HG03378 (cell line): ENCODE data around the gene HNRNPA3.
"Not testable (repeated sequence)": the region's sequence is repeated elsewhere in the genome, so short reads cannot be mapped to it uniquely, and the experiment has no call there.

Experiments used
- ATAC-seq: cut with Tn5 transposase; IDR thresholded peaks from one replicate; pipeline ENCODE4 v1.9.1; 2021; ENCODE audit warnings: mild to moderate bottlenecking, moderate library complexity; ENCODE audit not compliant: unreplicated experiment

The HNRNPA3 gene

DNA sequence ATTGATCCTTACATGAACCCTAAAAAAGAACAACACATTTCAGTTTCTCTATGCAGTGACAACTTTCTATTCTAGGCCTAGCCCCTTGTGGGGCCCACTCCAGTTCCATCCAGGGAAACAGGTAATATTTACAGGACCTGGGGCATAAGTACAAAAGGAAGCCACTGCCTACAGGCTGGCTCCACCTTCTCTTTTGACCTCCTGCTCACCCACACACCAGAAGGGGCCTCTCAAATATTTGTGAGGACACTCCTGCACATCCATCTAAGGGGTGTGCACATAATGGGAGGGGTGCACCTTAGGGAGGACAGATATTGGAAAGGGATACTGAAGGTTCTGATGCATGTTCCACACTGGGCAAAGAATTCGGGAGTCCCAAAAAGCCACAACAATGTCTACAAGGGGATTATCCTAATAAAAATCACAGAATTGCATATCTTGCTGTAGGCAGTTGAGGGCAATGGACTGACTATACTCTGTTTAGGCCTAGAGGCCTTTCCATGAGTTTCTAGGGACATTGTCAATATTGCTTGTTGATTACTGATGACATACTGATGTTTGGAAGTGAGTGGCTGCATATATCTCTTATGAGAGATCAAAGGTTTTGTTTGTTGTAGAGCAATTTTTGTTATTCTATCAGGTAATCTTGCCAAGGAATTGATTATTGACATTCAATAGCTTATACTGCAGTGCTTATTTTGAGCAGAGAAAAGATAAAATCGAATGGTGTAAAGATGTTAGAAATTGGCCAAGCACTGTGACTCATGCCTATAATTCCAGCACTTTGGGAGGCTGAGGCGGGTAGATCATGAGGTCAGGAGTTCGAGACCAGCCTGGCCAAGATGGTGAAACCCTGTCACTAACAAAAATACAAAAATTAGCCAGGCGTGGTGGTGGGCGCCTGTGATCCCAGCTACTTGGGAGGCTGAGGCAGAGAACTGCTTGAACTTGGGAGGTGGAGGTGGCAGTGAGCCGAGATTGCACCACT lies 23.8 kb upstream of the HNRNPA3 start:
- ATAC-seq: no peak

DNA sequence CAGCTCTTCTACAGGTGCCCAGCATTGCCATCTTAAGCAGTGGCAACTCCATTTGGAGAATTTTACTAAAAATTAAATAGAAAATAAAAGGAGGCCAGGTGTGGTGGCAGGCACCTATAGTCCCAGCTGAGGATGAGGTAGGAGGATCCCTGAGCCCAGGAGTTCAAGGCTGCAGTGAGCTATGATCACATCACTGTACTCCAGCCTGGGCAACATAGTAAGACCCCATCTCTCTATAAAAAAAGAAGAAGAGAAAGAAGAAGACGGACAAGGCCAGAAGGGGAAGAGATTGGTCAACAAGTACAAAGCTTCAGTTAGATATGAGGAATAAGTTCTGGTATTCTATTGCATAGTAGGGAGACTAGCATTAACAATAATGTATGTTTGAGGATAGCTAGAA lies 21.7 kb upstream of the HNRNPA3 start:
- no peak for ATAC-seq

DNA sequence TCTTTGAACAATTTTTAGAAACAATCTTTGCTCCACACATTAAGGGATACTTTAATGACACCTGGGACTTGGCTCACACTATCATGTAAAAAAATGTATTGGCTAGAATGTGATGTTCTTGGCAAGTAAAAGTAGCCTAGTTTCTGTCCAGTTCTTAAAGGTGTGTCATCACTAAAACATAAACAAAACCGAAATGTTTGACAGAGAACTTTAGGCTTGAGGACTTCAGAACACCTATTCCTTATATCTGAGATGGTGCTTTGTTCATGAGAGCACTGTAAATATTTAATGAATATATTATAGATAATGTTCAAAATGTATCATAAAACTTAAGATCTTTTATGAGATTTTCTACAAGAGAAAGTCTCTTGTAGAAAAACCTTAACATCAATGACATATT lies 19.8 kb upstream of the HNRNPA3 start:
- no peak for ATAC-seq

DNA sequence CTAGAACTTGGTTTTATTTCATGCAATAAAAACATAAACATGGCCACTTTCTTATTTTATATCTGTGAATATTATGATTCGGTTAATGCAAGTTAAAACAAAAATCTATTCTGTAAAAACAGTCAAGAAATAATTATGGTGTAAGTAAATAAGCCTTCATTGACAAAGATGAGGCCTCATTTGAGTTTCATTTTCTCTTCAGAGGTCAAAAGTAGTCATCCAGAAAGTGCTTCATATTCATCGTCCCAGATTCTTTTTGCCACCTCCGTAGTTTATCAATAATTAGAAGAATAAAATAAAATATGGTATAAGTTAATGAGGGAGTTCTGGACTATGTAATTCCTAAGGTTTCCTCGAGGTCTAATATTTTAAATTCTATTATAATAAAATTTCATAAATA lies 19.4 kb upstream of the HNRNPA3 start:
- ATAC-seq: no peak

DNA sequence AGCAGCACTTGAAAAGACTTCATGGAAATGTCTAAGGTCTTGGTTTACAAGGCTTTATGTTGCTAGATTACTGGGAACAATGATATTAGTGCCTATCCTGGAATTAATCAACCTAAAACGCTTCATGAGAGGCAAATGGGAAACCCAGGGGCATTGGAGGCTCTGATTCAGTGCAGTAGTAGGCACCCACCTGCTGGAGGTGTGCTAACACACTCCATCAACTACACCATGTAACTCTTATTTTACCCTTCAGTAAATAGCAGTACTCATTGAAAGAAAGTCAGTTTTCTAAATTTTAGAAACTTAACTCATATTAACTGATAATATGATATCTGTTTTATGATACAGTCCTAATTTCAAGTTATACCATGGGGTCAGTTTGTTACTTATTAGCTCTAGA lies 17.4 kb upstream of the HNRNPA3 start:
- ATAC-seq: no peak

DNA sequence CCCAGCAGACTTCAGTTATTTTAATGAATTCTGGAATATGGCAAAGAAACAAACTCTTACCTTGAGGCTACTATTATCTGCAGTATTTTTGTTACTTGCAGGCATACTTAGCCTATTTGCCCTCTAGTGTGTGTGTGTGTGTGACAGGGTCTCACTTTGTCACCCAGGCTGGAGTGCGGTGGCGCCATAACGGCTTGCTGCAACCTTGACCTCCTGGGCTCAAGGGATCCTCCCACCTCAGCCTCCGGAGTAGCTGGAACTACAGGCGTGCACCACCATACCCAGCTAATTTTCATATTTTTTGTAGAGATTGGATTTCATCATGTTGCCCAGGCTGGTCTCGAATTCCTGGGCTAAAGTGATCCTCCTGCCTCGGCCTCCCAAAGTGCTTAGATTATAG lies 12.2 kb upstream of the HNRNPA3 start:
- ATAC-seq: not testable (repeated sequence)

DNA sequence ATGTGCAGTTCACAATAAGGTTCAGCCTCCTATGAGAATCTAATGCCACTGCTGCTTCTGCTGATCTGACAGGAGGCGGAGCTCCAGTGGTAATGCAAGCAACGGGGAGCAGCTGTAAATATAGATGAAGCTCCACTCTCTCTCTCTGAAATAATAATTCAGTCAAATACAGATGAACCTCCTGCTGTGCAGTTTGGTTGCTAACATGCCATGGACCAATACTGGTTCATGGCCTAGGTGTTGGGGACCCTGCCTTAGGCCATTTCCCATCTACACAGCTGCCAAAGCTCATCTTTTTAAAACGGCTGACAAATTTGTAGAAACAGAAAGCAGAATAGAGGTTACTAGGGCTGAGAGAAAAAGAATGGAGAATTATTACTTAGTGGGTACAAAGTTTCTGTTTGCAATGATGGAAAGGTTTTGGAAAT lies 10.7 kb upstream of the HNRNPA3 start:
- no peak for ATAC-seq

DNA sequence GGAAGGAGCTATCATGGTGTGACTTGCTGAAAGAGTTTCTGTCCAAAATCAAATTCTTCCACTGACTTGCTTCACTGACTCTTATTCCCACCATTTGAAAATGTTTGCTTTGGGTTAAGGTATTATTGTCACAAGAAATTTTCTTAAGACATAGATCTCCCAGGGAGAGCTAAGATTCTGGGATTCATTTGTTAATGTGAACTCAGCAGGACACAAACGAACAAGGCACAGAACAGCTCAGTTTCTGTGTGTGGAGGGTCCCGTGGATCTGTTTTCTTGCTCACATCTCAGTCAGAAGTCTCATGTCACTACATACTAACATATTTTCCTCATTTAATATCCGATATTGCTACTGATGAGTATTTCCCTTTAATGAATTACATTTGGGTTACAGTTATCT lies 8.2 kb upstream of the HNRNPA3 start:
- no peak for ATAC-seq

DNA sequence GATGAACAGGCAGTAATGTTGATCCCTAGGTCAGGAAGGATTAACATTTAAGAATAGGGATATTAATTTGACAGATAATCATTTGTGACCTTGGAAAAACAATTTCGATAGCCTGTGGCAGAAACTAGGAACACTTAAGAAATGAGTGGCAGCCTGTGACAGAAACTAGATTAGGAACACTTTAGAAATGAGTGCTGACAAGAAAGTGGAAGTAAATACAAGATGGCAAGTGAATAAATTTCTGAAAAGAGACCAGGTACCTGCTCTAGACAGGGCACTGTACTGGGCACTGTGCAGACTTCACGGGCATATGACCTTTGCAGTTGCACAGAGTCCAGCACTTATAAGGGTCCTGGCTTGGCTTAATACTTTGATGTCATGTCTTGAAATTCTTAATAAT lies 5.5 kb upstream of the HNRNPA3 start:
- peak; percentile 70 for ATAC-seq

DNA sequence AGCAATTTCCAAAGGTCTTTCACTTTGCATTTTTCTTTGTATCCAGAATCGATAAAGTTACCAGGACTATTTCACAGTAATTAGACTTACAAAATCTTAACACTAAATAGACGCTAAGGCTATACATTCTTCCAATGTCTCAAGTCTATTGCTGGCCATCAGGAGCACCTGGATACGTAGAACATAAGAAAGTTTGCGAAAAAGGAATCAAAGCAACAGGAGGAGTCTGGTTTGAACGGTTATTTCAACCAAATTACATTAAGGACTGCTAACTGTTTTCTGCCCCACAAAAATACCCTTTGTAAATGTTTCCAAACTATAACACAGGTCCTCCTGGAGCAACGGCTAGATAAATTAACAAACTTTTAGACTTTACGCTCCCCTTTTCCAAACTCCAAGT lies 1.4 kb upstream of the HNRNPA3 start:
- no peak for ATAC-seq

DNA sequence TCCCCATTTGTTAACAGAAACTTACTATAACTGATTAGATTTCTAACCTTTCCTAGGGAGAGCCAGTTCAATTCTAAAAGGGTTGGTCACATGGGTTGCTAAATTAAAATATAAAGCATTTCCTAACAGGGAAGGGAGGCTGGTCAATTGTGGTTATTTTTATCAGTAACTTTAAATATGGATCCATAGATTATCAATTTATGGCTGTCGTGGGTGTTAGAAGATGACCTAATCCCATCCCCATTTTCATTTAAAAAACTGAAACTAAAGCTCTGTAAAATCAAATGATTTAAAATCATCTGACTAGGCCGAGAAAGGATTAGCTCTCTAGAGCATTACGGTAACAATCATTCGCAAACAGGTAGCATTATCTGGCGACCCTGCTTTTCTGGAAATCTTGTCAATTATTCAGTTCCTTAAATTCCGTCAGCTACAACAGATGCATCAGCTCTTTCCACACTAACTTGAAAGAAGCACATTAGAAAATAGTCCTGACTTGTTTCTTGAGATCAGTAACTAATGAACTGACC lies 953 bp upstream of the HNRNPA3 start:
- ATAC-seq: no peak

DNA sequence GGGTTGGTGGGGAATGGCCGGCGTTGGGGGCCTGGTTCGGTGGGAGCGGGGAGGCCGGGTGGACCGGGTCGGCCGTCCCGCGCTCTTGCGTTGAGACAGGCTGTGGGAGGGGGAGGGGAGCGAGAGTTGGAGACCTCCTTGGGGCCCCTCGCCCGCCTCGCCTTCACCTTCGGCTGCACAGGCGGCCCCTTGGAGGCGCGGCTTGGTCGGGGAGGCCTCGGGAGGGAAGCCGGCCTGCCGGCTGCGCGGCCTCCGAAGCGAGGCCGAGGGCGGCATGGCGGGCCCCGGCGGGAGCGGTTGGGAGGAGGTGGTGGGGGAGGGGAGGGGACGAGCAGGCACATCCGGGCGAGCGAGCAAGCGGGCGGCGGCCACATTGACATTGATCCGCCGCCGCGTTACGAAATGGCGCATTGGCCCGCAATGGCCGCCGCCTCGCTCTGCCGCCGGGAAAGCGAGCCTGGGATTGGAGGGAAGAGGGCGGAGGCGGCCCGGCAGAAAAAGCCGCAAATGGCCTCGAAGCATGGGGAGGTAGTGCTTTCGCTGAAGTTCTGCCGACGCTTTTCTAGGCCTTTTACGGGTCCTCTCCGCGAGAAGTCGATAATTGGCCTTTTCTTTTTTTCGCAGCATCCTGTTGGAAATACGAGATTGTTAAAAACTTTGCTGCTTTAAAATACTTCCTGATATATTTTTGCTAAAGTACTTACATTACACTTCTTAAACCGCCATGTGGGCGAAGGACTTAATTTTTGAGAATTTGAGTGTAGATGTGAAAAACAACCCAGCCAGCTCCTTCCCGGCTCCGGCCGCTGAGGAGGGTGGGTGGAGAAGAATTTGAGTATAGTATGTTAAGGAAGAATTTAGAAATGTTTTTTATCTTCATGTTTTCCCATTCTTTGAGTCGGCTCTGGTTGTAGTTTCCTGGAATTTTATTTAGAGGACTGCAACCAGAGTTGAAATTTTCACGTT lies 580 bp downstream of the HNRNPA3 start:
- peak; percentile 36 for ATAC-seq

DNA sequence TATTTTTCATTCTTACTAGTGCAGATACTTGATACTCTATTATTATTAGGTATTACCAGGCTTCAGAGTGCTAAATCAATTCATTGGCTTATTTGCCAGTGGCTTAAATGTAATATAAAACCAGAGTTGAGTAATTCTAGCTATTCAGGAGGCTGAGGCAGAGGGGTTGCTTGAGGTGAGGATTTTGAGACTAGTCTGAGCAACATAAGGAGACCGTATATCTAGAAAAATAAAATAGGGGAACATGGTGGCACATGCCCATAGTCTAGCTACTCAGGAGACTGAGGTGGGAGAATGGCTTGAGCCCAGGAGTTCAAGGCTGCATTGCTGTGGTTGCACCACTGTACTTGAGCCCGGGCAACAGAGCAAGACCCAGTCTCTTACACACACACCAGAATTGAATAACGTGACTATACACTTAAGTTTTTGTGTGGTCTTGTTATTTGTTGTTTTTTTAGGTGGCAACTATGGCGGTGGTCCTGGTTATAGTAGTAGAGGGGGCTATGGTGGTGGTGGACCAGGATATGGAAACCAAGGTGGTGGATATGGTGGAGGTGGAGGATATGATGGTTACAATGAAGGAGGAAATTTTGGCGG lies 4.8 kb downstream of the HNRNPA3 start:
- ATAC-seq: no peak

DNA sequence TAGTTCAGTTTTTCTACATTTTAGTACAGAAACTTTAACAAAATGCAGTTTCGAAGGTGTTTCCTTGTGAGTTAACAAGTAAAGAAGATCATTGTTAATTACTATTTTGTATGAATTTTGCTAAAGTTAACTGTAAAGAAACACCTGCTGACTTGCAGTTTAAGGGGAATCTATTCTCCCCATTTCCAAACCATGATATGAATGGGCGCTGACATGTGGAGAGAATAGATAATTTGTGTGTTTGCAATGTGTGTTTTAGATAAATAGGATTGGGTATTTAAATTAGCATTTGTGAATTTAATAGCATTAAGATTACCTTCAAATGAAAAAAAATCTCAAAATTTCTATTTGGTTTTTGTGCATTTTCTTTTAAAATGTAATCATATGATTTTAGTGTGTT lies 7.2 kb downstream of the HNRNPA3 start:
- not testable (repeated sequence) for ATAC-seq

DNA sequence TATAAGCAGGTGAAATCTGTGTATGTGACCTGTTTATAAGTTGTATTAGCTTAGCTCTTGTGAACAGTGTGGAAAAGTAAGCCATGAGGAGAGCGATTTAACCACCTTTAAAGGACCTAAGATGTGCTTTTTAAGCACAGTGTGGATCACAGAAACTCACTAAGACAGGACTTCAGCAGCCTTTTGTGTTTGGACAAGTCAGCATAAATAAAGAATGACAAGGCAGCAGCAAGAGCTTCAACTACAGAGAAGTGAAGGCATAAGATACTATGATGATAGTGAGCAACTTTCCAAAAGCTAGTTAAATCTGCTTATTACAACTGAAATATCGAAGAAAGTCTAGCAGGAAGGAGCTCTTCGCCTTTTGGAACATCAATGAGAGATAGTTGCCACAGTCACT lies 8.9 kb downstream of the HNRNPA3 start:
- ATAC-seq: no peak

DNA sequence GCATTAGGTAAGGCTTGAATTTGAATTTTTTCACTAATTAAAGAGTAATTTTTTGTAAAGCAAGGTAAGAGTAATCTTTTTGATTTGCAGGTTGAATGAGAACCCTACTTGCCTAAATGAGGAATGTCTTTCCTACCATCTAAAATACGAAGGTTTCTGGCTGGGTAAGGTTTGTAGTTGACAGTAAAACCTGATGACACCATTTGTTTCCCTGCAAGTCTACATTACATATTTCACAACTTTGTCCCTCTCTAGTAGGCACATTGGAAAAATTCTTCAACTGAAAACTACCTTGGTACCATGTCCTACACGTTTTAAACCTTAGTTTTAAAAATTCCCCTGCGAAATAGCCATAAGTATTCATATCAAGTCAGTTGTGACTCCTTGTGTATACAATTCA lies 9.4 kb downstream of the HNRNPA3 start:
- no peak for ATAC-seq

DNA sequence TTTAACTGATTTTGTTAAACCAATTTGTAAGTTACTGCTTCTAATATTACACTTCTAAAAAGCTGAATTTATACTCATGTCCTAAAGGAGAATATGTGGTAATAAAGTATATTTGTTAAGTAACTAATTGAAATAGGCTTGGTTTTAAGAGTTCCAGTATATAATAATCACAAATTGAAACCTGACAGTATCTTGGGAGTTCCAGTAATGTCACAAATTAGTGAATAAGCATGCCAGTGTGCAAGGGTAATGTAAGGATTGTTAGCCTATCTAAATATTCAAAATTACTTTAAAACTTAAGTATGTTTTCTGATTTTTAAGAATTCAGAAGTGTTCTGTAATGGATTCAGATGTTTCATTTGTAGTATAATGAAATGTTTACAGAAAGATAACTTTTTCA lies 10.8 kb downstream of the HNRNPA3 start:
- ATAC-seq: not testable (repeated sequence)

DNA sequence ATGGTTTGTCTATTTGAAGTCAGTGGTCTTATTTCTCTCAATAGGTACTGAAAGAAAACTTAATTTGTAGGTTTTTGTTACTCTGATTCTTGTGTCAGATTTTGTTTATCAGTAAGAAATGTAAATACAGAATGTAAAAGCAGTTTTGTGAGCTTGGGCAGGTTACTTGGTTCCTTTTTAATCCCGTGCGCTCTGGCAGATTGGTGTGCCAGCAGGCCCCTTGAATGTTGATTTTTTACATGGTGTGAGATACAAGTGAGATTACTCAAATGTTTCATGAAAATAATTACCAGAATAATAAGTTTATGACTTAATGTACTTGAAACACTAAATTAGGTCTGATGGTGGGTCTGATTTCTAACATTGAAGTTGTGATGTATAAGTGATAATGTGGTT lies 13.4 kb downstream of the HNRNPA3 start:
- no peak for ATAC-seq

DNA sequence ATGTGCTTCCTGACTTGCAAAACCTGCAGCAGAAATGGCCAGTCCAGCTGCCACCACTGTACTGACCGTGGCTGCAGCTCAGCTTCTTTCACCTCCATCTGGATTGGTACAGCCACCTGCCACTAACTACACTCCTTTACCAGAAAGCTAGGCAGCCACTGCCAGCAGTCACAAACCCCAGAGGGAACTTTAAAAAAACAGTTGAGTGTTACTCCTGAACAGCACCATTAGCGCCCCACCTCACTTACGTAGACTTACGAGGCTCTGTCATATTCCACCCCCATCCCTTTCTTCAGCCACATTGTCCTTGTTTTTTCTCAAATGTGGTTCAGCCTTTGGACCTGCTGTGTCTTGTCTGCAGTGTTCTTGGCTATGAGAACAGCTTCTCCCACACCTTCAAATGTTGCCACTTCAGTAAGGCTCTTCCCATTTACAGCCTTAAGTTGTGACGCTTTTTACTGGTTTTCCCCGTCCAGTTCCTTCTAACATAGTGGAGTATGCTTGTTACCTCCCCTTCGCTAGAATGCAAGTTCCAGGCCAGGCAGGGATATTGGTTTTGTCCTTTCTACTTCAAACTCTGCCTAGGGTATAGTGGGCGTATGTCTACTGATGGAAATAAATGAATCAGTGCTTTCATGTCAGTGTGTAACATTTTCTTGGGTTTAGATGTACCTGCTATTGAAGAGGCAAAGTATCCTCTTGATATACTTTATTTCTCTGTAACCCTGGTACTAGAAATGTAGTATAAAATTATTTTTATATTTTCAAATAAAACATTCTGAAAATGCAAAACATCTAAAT lies 17.0 kb downstream of the HNRNPA3 start:
- ATAC-seq: no peak

DNA sequence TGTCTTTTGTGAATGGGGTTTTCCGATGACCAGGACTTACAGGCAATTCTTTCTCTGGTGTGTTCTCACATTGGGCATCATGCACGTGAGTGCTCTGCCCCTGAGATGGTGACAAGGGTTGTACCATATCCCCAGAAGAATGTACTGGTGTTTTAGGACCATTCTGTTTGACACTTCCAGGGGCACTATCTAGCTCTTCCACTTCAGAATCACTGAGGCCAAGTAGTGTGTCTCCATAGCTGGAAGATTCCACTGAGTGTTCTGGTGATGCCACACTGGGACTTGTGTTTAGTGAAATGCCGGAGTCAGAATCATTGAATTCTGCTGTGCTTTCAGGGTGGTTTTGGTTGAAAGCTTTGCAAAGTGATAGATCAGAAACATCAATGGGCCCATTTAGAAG lies 18.7 kb downstream of the HNRNPA3 start:
- no peak for ATAC-seq
